Body of pancreas (tissue), 4 donors: ENCODE measurements around the gene NUP153.

Experiments used
- POLR2A ChIP-seq, 3 donors: fragments of 450-650 bp; IDR thresholded peaks; one replicate each; pipeline ENCODE4 v1.6.1; 2016; ENCODE audit warnings: antibody characterized with exemption in 3 of 3, mild to moderate bottlenecking in 2 of 3
- TF ChIP-seq, protein P1 (sequence below), 7 experiments: fragments of 450-650 bp in 4 of 7; fragments of 200-600 bp in 3 of 7; sonication (generic) in 3 of 7; IDR thresholded peaks; one replicate each; pipeline ENCODE4 v1.5.1; 2016 to 2019; ENCODE audit warnings: antibody characterized with exemption in 7 of 7

DNA sequence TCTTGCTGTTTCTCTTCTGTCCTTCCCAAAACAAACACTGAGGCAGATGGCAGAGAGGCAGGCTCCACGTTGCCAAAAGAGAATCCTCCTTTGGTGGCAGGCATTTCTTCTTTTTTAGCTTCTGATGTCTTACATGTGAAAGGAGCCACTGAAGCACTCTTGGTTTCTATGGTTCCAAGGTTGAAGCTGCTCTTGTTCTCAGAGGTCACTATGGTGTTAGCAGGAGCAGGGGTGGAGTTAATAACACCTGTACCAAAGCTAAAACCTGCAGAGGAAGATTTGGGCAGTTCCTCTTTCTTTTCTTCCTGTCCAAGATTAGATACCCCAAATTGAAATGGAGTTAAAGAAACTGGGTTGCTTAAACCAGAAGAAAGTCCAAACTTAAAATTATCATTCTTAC is 77.9 kb downstream of the NUP153 start:
- no peak for TF ChIP-seq POLR2A (IDR thresholded peaks at IDR 0.05)
- TF ChIP-seq, protein P1, sequence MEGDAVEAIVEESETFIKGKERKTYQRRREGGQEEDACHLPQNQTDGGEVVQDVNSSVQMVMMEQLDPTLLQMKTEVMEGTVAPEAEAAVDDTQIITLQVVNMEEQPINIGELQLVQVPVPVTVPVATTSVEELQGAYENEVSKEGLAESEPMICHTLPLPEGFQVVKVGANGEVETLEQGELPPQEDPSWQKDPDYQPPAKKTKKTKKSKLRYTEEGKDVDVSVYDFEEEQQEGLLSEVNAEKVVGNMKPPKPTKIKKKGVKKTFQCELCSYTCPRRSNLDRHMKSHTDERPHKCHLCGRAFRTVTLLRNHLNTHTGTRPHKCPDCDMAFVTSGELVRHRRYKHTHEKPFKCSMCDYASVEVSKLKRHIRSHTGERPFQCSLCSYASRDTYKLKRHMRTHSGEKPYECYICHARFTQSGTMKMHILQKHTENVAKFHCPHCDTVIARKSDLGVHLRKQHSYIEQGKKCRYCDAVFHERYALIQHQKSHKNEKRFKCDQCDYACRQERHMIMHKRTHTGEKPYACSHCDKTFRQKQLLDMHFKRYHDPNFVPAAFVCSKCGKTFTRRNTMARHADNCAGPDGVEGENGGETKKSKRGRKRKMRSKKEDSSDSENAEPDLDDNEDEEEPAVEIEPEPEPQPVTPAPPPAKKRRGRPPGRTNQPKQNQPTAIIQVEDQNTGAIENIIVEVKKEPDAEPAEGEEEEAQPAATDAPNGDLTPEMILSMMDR (IDR thresholded peaks at IDR 0.05) = no peak
